SH-SY5Y (cell line): ENCODE results near the gene ATP5ME.

Experiments used
- GATA2 ChIP-seq: IDR thresholded peaks from 2 replicates; pipeline ENCODE4 v1.6.1; 2011; ENCODE audit warnings: mild to moderate bottlenecking, low read depth, low read length
- GATA3 ChIP-seq: IDR thresholded peaks from 2 replicates; pipeline ENCODE4 v1.6.1; 2011; ENCODE audit warnings: low read depth, mild to moderate bottlenecking, low read length, moderate library complexity

DNA sequence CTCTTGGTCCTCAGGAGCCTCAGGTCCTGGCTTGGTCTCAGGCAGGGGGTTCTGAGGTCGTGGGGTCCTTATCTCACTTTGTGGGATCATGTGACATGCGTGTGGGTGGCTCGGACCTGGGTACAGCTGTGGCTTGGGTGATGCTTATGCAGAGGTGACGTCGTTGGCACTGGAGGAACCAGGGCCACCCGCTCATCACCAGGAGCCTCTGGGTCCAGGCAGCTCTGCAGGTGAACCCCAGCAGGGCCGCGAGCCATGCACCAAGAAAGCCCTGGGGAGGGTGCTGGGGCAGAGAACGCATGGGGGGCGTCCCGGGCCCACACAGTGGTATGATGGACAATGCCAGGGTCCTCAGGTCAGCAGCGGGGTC is 8.7 kb downstream of the ATP5ME start:
- TF ChIP-seq GATA2 (no peak), GATA3 (no peak)
